GM12875 (cell line): ENCODE data around the gene PLEKHG1.

Experiments used
- H3K4me3 ChIP-seq: one replicate; pipeline ENCODE4 v1.5.1; 2011; ENCODE audit warnings: low read depth, low read length, control low read depth
- CTCF ChIP-seq: IDR thresholded peaks from 2 replicates; pipeline ENCODE4 v1.5.1; 2011; ENCODE audit warnings: low read depth, mild to moderate bottlenecking, control low read depth, inconsistent platforms, low read length, moderate library complexity, borderline replicate concordance; ENCODE audit not compliant: insufficient read depth

Gene PLEKHG1

GRCh38 chr6:150566486-150566885 lies 33.2 kb upstream of the PLEKHG1 start:
- no peak for TF ChIP-seq CTCF
- H3K4me3 ChIP-seq = no peak overlapping the region

- TF ChIP-seq CTCF = no peak
These were observed 32.3 kb upstream of the PLEKHG1 start for GRCh38 chr6:150567380-150567779.

GRCh38 chr6:150567823-150568383 lies 31.8 kb upstream of the PLEKHG1 start:
- H3K4me3 ChIP-seq = no peak overlapping the region
- TF ChIP-seq CTCF = no peak

More at GRCh38 chr6:150567380-150567779, 32.3 kb upstream of the PLEKHG1 start:
- H3K4me3 ChIP-seq = no peak overlapping the region

DNA sequence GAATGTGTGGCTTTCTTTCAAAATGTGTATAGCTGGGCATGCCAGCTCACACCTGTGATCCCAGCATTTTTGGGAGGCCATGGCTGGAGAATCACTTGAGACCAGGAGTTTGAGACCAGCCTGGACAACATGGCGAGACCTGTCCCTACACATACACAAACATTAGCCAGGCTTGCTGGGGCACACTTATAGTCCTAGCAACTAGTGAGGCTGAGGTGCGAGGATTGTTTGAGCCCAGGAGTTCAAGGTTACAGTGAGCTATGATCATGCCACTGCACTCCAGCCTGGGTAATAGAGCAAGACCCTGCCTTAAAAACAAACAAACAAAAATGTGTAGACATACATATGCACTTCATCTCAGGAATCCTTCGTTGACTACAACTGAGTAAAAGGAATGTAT lies 31.1 kb upstream of the PLEKHG1 start:
- TF ChIP-seq CTCF = no peak
- no peak overlapping the region for H3K4me3 ChIP-seq

DNA sequence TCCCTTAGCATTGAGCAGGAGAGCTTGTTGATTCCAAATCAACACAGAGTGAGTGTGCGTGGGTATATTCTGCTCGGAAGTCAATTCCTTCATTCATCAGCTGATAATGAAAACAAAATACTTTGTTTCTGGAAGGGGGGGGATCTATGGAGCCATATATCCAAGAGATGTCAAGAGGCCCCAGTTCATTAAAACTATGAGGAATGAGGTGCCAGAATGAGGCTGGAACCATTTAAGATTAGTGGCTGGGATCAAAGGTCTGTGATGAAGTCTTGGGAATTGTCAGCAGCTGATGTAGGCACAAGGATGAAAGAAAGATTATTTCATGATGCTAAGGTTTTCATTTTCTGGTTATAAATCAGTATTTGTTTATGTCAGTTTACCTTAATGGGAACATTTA lies 30.5 kb upstream of the PLEKHG1 start:
- H3K4me3 ChIP-seq = no peak overlapping the region
- no peak for TF ChIP-seq CTCF

GRCh38 chr6:150573041-150573681 lies 26.5 kb upstream of the PLEKHG1 start:
- no peak overlapping the region for H3K4me3 ChIP-seq
- no peak for TF ChIP-seq CTCF

DNA sequence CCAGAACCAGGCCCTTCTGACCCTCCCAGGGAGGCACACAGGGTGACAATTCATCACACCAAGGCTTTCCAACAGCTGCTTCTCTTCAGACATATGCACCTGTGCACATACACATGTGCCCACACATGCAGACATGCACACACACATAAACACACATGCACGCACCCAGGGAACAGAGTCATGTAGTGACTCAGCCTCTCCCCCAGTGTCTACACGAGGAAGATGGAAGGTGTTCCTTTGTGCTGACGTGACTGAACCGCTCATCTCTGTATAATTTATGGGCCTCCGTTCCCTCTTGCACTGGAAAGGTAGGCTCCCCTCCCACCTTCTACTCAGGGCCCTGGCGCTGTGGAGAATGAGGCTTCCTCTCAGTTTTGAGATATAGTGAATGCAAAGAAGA lies 23.8 kb upstream of the PLEKHG1 start:
- no peak for TF ChIP-seq CTCF
- no peak overlapping the region for H3K4me3 ChIP-seq
